HEK293T (cell line): ENCODE measurements around the gene PRSS1.

ENCODE experiments used
- CTCF ChIA-PET: fragments of 350-600 bp; formaldehyde crosslinking; extraction: SDS; loops from one replicate; lab custom pipeline; 2021; ENCODE audit warnings: antibody characterized with exemption, inconsistent platforms; lab: Yijun Ruan, JAX
- POLR2A ChIA-PET: fragments of 350-600 bp; formaldehyde crosslinking; extraction: SDS; loops from one replicate; lab custom pipeline; 2020; ENCODE audit warnings: antibody characterized with exemption, inconsistent platforms; lab: Yijun Ruan, JAX
- DNase-seq: peaks from one replicate; pipeline ENCODE4 v3.0.0; 2012; ENCODE audit warnings: mixed read lengths; ENCODE audit errors: extremely low spot score
- ARNT ChIP-seq: fragments of 450-650 bp; IDR thresholded peaks from 2 replicates; pipeline ENCODE4 v1.6.1; 2017; ENCODE audit warnings: mild to moderate bottlenecking
- BHLHE40 ChIP-seq: fragments of 450-650 bp; IDR thresholded peaks from 2 replicates; pipeline ENCODE4 v1.6.1; 2016; ENCODE audit warnings: mild to moderate bottlenecking, moderate library complexity, borderline replicate concordance
- CTBP1 ChIP-seq: fragments of 450-650 bp; IDR thresholded peaks from 2 replicates; pipeline ENCODE4 v1.6.1; 2016; ENCODE audit warnings: borderline replicate concordance
- ELF4 ChIP-seq: fragments of 450-650 bp; IDR thresholded peaks from 2 replicates; pipeline ENCODE4 v1.6.1; 2017; ENCODE audit warnings: antibody characterized with exemption
- FOXA1 ChIP-seq: fragments of 450-650 bp; IDR thresholded peaks from 2 replicates; pipeline ENCODE4 v1.6.1; 2016; ENCODE audit warnings: mild to moderate bottlenecking
- FOXK2 ChIP-seq: fragments of 450-650 bp; IDR thresholded peaks from 2 replicates; pipeline ENCODE4 v1.6.1; 2016; ENCODE audit warnings: mild to moderate bottlenecking
- FOXM1 ChIP-seq: fragments of 450-650 bp; IDR thresholded peaks from 2 replicates; pipeline ENCODE4 v1.6.1; 2017; ENCODE audit warnings: mild to moderate bottlenecking, borderline replicate concordance
- HDGF ChIP-seq: fragments of 450-650 bp; IDR thresholded peaks from 2 replicates; pipeline ENCODE4 v1.6.1; 2017; ENCODE audit warnings: antibody characterized with exemption, borderline replicate concordance
- L3MBTL2 ChIP-seq: fragments of 450-650 bp; conservative IDR thresholded peaks from 2 replicates; pipeline ENCODE4 v1.6.1; 2016; ENCODE audit warnings: mild to moderate bottlenecking
- LEF1 ChIP-seq: fragments of 450-650 bp; IDR thresholded peaks from 2 replicates; pipeline ENCODE4 v1.6.1; 2017; ENCODE audit warnings: mild to moderate bottlenecking, borderline replicate concordance
- NFRKB ChIP-seq: fragments of 450-650 bp; IDR thresholded peaks from 2 replicates; pipeline ENCODE4 v1.6.1; 2016; ENCODE audit warnings: mild to moderate bottlenecking, moderate library complexity
- PKNOX1 ChIP-seq: fragments of 450-650 bp; IDR thresholded peaks from 2 replicates; pipeline ENCODE4 v1.6.1; 2016
- SP1 ChIP-seq: fragments of 450-650 bp; IDR thresholded peaks from 2 replicates; pipeline ENCODE4 v1.6.1; 2017
- SUZ12 ChIP-seq: fragments of 450-650 bp; IDR thresholded peaks from 2 replicates; pipeline ENCODE4 v1.6.1; 2016; ENCODE audit warnings: mild to moderate bottlenecking
- TARDBP ChIP-seq: fragments of 450-650 bp; IDR thresholded peaks from 2 replicates; pipeline ENCODE4 v1.6.1; 2016
- ZNF384 ChIP-seq: fragments of 450-650 bp; IDR thresholded peaks from 2 replicates; pipeline ENCODE4 v1.6.1; 2016

PRSS1 gene

GRCh38 chr7:142795339-142795863 lies 46.1 kb downstream of the PRSS1 start:
- ChIA-PET POLR2A (no interaction called here), CTCF (no interaction called here)
- DNase-seq: no peak
- TF ChIP-seq TARDBP: no peak
- no peak for TF ChIP-seq ZNF384
- TF ChIP-seq ARNT: no peak
- TF ChIP-seq NFRKB: no peak
- TF ChIP-seq LEF1: no peak
- no peak for TF ChIP-seq HDGF
- no peak for TF ChIP-seq SP1
- no peak for TF ChIP-seq SUZ12

GRCh38 chr7:142796001-142796500 lies 46.8 kb downstream of the PRSS1 start:
- DNase-seq: no peak
- CTCF ChIA-PET: no interaction called here
- TF ChIP-seq FOXK2: no peak
- no peak for TF ChIP-seq PKNOX1
- TF ChIP-seq SUZ12: no peak
- POLR2A ChIA-PET: no interaction called here

- DNase-seq: no peak
- TF ChIP-seq BHLHE40 (no peak), SP1 (no peak), PKNOX1 (no peak), FOXM1 (no peak), NFRKB (no peak), ARNT (no peak), ELF4 (no peak), HDGF (no peak), FOXA1 (no peak), CTBP1 (no peak), ZNF384 (no peak), FOXK2 (no peak), LEF1 (no peak)
- POLR2A ChIA-PET: no interaction called here
- CTCF ChIA-PET: no interaction called here
Observed at GRCh38 chr7:142796501-142797390, 47.5 kb downstream of the PRSS1 start.

- no peak for DNase-seq
- TF ChIP-seq FOXA1 (no peak), TARDBP (no peak), SUZ12 (no peak), ARNT (no peak), ELF4 (no peak), FOXK2 (no peak), ZNF384 (no peak), BHLHE40 (no peak), L3MBTL2 (no peak), HDGF (no peak)
- ChIA-PET POLR2A (no interaction called here), CTCF (no interaction called here)
Observed at GRCh38 chr7:142797391-142798377, 48.4 kb downstream of the PRSS1 start.

GRCh38 chr7:142798451-142799436 lies 49.5 kb downstream of the PRSS1 start:
- CTCF ChIA-PET: no interaction called here
- no peak for TF ChIP-seq TARDBP
- DNase-seq: no peak
- POLR2A ChIA-PET: no interaction called here

- TF ChIP-seq NFRKB: no peak
- TF ChIP-seq LEF1: no peak
- no peak for TF ChIP-seq SUZ12
- no peak for TF ChIP-seq ELF4
- TF ChIP-seq PKNOX1: no peak
- TF ChIP-seq SP1: no peak
- no peak for TF ChIP-seq BHLHE40
- TF ChIP-seq ARNT: no peak
- no peak for TF ChIP-seq FOXA1
- TF ChIP-seq HDGF: no peak
- TF ChIP-seq FOXM1: no peak
- TF ChIP-seq CTBP1: no peak
- DNase-seq: no peak
- POLR2A ChIA-PET: no interaction called here
- CTCF ChIA-PET: no interaction called here
Observed at GRCh38 chr7:142799437-142799835, 50.2 kb downstream of the PRSS1 start.
